Measurements from ENCODE around the gene CCT4.

DNA sequence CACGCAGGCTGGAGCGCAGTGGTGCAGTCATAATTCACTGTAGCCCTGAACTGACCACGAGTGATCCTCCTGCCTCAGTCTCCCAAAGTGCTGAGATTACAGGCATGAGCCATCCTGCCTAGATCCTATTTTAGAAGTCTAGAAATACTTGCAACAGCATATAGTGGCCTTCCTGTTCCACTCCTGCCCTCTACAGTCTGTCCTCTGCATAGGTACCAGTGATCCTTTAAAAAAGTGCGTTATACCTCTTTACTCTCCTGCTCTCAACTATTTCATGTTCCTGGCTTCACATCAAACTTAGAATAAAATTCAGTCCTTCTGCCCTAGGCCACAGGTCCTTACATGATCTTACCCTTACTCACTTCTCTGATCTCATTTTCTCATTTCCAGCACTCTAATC lies 23.1 kb upstream of the CCT4 start:
- no peak for TF ChIP-seq ZNF274 (IDR thresholded peaks at IDR 0.05; ENCODE audit: low read depth, low read length)
- TF ChIP-seq SUZ12 (IDR thresholded peaks at IDR 0.05; ENCODE audit: extremely low read depth, insufficient read depth, insufficient read length), result no peak
- no peak for TF ChIP-seq YY1 (IDR thresholded peaks at IDR 0.05; ENCODE audit: insufficient read depth, insufficient read length)

All from NT2/D1 (cell line).